Measurements from ENCODE around the gene CFAP46.

GRCh38 chr10:132847416-132847777 is 95.0 kb downstream of the CFAP46 start:
- TF ChIP-seq CTCF (IDR thresholded peaks at IDR 0.05; ENCODE audit: insufficient read depth, low read length, poor library complexity, severe bottlenecking) (no peak), EZH2phosphoT487 (conservative IDR thresholded peaks at IDR 0.05; ENCODE audit: low read length) (no peak)

All from SU-DHL-6 (cell line).